Activated CD4-positive, alpha-beta T cell treated with anti-CD3 and anti-CD28 coated beads, Interleukin-2, amount 50 U/mL, for 24 hours (primary cell): ENCODE data around the gene RYR3.

ENCODE experiments used
- DNase-seq, 2 donors: peaks; one replicate each; pipeline ENCODE4 v3.0.0-alpha.2; 2020; ENCODE audit warnings: low read depth in 1 of 2, low spot score in 1 of 2

RYR3 gene

GRCh38 chr15:33317896-33318295, 7.1 kb downstream of the RYR3 start:
- no peak for DNase-seq

DNA sequence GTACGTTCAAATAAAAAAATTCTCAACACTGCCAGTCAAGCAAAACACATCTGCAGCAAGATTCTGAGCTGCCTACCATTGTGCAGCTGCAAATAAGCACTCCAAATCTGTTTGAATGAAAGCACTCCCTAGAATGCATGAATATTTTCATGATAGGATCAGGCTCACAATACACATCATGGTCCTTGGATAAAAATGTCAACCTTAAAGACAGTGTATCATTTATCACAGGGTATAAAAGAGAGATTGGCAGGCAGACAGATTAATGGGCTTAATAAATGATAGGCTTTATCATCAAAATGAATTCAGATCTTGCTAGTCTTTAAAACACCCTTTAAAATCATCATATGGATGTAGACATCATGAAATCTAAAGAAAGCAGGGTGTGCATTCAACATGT, 9.2 kb downstream of the RYR3 start:
- DNase-seq = no peak

DNA sequence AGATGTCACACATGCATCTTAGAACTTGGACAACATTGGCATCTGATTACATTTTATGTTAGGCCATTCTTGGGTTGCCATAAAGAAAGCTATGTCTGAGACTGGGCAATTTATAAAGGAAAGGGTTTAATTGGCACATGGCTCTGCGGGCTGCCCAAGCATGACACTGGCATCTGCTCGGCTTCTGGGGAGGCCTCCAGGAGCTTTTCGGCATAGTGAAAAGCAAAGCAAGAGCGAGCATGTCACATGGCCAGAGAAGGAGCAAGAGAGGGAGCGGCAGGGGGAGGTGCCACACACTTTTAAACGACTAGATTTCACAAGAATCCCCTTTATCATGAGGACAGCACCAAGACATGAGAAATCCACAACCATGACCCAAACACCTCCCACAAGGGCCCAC, 11.3 kb downstream of the RYR3 start:
- no peak for DNase-seq

DNA sequence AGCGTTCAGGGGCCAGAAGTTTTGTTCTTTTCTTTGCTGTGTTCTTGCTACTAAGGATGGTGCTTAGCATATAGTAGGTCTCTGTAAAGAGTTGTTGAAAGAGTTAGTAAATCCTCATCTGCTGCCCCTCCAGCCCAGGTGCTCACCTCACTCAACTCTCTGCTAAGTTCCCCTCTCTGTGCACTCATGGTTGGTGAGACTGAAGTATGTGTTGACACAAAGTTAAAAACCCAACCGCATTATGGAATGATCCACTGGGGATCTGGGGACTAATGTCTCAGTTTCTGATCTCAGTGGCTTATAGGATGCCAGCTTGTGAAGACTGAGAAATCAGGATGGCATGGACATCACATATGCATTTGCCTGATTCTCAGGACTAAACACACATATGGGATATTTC, 13.8 kb downstream of the RYR3 start:
- no peak for DNase-seq

GRCh38 chr15:33326908-33327307, 16.1 kb downstream of the RYR3 start:
- DNase-seq = no peak

DNA sequence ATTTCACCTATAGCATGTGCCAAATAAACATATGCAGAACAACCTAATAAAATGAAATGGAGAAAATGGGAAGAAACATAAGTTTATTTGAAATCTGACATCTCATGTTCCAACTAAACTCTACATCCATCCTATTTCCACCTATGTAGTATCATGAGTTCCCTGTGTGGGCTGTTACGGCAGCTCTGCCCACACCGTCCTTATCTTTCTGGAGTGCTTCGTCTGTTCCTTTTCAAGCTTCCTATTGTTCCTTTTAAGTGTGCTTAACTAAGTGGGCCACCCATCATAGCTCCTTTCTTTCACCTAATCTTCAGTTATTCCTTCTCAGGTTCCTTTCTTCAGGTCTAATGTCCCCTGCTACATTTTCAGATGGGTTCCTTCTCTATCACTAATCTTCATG, 17.3 kb downstream of the RYR3 start:
- no peak for DNase-seq

DNA sequence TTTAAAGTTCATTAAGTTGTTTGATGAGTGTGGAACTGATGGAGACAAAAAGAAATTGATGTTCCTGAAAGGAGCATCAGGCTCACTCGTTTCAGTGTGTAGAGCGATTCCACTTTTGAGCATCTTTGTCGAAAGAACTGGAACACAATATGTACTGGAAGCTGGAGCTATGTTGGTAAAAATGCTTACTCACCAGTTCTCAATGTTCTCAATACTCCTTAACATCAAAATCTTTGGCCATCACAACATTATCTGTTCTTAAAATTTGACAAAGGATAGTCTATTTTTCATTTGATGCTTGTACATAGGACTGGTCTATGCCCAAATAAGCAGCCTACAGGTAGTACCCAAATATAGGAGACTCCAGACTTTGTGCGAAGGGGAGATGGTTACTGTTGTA, 18.7 kb downstream of the RYR3 start:
- DNase-seq = no peak

DNA sequence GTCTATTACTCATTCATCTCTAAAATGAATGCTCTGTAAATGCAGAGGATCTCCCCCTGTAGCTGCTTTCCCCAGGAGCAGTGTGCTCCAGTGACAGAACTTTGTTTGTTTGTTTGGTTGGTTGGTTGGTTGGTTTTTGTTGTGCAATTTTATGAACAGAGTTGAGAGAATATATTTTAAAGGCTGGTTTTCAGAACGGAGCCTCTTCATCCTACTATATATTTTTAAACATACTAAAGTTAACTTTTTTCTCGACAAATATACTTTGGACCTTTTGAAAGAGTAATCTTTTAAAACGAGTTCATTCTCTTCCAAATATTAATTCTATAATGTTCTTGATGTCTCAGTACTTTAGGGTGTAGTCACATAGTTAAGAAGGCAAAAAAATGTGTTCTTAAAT, 20.2 kb downstream of the RYR3 start:
- DNase-seq = no peak

- no peak for DNase-seq
Measured at GRCh38 chr15:33341953-33342352, 31.2 kb downstream of the RYR3 start.

DNA sequence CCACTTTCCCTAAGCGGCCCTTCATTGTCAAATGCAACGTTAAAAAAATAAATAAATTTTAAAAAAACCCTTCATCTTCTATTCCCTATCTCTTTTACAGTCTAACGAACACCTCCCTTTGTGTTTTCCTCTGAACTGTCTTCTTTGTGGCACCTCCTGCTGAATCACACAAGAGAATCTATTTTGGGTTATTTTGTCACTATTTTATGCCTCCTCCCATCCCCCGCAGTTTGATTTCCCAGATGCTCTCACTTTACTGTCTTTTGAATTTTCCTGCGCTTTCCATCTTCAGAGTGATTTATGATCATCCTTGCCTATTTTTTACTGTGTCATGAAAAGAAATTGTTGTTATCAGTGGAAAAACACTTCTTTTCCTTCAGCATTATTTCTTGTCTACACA, 32.5 kb downstream of the RYR3 start:
- no peak for DNase-seq

GRCh38 chr15:33344111-33344510, 33.3 kb downstream of the RYR3 start:
- no peak for DNase-seq

GRCh38 chr15:33344530-33344929, 33.8 kb downstream of the RYR3 start:
- no peak for DNase-seq

GRCh38 chr15:33354411-33354810, 43.6 kb downstream of the RYR3 start:
- no peak for DNase-seq

DNA sequence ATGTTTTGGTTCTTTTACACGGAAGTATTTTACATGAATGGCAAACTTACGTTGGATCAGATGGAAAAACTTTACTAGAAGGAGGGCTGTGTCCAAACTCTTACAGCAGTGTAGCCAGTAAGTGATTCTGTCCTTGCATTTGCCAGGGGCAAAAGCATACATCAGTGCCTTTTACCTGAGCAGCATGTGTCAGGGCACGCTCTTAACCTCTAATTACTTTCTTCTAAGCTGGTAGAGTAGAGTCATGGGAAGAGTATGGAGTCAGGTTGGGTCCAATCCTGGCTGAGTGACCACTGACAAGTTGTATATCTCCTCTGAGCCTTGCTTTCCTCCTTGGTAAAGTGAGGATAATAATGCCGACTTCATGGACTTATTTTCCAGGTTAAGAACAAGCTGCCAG, 47.1 kb downstream of the RYR3 start:
- no peak for DNase-seq

DNA sequence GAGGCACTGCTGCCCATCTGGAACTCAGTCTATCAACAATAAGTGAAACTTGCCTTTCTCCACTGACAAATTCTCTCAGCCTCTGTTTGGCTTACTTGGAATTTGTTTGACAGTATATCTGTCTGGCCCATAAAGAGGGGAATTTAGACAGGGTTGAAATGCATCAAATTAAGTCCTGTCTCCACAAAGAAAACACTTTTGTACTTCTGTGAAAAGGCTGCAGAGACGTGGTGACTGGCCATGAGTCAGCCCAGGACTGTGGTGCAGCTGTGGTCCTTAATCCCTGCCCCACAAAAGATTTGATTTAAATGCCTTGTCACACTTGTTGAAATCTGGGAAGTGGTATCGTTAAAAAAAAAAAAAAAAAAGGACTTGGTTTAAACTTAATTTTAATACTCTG, 47.5 kb downstream of the RYR3 start:
- no peak for DNase-seq

DNA sequence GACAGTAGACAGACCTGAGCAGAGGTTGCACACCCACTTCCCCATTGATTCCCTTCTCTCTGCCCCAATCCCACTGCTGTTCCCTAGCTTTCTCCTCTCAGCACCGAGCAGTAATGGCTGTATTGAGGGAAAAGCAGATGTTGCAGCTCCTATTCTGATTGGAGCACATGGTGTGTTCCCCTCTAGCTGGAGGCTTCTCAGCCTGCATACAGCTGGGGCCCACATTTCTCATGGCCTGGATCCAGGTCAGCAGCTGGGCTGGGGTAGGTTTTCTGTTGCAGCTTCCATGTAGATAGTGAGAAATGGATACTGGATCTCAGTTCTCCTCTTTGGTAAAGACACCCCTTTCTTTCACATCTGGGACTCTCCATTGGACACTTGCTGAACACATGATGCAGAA, 50.1 kb downstream of the RYR3 start:
- DNase-seq = no peak

DNA sequence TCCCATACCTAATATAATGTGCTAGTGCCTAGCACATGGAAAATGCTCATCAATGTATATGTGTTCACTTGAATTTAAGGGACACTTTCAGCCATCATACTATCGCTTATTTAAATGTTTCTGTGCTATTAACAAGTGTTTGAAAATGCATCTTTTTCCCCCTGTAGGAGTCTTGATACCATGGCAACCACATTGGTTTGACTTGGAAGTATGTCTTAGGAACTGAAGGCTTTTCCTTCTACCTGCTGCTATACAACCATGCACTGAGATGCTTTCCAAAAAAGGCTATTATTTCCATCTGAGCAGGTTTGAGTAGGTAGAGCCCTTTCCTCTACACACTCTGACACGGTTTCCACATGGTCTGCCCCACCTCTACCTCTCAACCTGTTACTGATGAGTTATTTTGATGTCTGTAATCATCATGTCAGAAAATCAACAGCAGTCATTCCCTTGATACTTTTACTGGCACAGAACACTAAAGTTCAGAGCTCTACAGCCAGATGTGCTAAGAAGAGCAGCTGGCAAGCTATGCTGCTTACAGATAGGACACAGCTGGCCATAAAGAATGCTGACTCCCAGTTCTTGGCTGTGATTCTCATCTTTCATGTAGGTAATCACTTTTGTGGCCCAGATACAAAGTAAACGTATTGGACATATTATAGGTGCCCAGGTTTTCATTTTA, 59.3 kb downstream of the RYR3 start:
- DNase-seq = no peak

DNA sequence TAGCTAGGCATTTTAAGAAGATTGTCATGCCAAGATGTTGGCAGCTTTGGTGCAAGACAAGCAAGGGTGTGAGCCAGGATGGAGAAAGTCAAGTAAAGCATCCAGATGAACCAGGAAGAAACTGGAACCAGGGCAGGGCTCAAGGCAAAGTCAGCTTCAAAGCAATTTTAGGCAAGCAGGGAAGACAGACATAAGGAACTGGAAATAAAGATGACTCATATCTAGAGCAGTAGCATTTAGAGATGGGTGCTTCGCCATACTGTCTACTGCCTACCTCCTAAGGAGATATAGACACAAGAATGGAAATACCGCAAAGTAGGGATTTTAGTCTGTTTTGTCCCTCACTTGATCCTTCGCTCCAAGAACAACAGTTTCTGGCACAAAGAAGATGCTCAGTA, 59.9 kb downstream of the RYR3 start:
- DNase-seq = no peak

DNA sequence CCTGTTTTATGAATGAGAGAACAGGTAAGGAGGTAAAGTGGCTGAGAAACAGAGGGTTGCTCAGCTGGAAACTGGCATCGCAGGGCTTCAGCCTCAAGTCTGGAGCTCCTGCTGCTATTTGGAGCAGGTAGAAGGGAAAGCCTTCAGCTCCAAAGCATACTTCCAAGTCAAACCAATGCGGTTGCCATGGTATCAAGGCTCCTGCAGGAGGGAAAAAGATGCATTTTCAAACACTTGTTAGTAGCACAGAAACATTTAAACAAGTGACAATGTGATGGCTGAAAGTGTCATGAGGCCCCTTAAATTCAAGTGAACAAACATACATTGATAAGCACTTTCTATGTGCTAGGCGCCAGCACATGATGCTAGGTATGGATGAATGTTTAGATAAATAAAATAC, 60.4 kb downstream of the RYR3 start:
- DNase-seq = no peak

GRCh38 chr15:33374226-33374914, 63.6 kb downstream of the RYR3 start:
- DNase-seq = no peak

DNA sequence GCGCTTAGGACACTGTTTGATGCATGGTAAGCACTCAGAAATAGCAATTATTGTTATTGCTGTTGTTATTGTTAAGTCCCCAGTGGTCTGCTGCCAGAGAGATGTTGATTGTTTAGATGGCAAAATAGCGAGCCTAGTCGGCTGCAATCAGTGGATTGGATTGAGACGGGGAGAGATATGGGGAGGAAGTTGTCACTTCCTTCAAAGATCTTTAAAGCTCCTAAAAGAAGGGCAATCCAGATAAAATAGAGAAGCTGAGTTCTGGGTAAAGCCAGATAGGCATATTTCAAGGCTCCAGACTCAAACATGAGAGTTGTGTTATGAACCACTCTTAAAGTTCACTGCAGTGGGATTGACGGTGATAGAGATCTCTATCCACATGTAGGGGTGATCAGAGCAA, 64.5 kb downstream of the RYR3 start:
- DNase-seq = no peak

DNA sequence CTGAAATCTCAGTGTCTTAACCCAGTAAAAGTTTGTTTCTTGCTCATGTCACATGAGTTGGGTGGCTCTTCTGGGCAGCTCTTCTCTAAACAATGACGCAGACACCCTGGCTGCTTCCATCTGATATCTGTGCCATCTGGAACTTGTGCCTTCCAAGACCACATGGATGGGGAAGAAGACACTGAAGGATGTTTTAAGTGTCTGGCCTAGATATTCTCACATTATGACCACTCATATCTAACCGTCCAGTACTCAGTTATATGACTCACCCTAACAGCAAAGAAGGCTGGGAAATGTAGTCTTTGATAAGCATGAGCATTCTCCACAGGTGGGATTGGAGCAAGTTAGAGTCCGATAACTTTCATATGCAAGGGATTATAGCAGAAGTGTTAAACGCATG, 66.4 kb downstream of the RYR3 start:
- DNase-seq = no peak

- DNase-seq = no peak
Measured at GRCh38 chr15:33378866-33379480, 68.2 kb downstream of the RYR3 start.
